D721Med (cell line): ENCODE results near the gene CD4.

ENCODE experiments used
- DNase-seq: peaks from one replicate; pipeline ENCODE4 v3.0.0; 2011; ENCODE audit warnings: low spot score; ENCODE audit not compliant: insufficient read length
- FAIRE-seq: peaks from 2 replicates; lab custom pipeline; 2011; peaks lifted over from hg19 to GRCh38; lab: Jason Lieb, UNC
- TF ChIP-seq, protein P1 (sequence below): IDR thresholded peaks from 2 replicates; pipeline ENCODE4 v1.5.1; 2012; ENCODE audit warnings: mild to moderate bottlenecking, control low read depth; ENCODE audit not compliant: insufficient read depth; ENCODE audit errors: missing control alignments

The CD4 gene

DNA sequence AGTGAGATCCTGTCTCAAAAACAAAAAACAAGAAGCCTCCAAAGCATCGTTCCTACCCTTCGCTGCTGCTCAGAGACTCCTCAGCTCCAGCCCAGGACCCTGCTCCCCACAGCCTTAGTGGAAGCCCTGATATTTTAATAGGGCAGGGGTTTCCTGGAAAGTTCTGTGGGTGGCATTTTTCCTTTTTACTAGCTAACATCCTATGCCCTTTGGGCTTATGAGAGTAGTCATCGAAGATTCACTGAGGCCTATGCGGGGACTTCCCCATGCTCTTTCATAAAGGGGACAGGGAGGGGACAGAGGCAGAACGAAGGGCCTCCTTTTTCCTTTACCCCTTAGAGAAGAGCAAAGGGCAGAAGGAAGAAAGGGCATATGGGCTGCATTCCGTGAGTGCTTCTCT is 8.8 kb upstream of the CD4 start:
- DNase-seq (no peak), FAIRE-seq (no peak)
- TF ChIP-seq, protein P1, sequence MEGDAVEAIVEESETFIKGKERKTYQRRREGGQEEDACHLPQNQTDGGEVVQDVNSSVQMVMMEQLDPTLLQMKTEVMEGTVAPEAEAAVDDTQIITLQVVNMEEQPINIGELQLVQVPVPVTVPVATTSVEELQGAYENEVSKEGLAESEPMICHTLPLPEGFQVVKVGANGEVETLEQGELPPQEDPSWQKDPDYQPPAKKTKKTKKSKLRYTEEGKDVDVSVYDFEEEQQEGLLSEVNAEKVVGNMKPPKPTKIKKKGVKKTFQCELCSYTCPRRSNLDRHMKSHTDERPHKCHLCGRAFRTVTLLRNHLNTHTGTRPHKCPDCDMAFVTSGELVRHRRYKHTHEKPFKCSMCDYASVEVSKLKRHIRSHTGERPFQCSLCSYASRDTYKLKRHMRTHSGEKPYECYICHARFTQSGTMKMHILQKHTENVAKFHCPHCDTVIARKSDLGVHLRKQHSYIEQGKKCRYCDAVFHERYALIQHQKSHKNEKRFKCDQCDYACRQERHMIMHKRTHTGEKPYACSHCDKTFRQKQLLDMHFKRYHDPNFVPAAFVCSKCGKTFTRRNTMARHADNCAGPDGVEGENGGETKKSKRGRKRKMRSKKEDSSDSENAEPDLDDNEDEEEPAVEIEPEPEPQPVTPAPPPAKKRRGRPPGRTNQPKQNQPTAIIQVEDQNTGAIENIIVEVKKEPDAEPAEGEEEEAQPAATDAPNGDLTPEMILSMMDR = no peak

DNA sequence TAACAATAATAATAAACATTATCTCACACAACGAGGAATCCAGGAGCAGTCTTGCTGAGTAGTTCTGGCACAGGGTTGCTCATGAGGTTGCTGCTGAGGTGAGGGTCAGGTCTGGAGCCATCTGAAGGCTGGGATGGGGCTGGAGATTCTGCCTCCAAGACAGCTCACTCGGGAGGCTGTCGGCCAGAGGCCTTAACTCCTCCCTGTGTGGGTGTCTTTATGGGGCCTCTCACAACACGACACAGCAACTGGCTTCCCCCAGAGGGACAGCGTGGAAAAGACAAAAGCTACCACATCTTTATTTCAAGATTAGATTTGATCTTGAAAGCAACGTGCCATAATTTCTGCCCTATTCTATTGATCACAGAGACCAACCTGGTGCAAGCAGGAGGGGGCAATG is 7.2 kb upstream of the CD4 start:
- no peak for FAIRE-seq
- no peak for DNase-seq
- TF ChIP-seq, protein P1 = no peak

DNA sequence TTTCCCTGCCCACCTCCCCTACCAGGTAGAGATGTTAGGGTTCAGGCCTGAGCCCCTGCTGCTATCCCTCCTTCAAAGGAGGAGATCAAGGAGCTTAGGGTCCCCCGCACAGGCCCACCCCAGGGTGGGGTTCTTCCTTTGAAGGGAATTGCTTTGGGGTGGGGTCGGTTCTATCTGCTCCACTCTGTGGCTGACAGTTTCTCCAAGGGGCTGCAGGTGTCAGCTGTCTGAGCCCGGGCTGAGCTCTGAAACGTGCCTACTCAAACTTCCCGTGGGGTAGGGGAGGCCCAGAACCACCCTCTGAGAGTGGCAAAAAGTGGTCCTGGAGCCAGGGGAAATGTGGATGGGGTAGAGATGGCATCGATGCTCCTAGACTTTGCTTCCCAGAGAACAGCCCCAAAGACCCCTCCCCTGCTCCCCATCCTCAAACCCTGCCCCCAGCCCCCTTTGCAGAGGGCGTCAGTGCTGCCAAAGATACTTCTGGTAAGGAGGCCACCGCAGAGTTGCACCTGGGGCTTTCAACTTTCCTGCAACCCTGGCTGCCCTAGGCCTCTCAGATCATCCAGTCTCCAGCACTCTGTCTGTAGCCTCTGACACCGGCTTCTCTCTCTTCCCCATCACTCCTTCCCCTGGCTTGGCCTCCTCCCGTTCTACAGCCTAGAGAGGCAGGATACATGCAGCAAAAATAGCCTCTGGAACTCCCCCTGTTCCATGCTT is 6.3 kb upstream of the CD4 start:
- no peak for DNase-seq
- TF ChIP-seq, protein P1 = no peak
- no peak for FAIRE-seq

DNA sequence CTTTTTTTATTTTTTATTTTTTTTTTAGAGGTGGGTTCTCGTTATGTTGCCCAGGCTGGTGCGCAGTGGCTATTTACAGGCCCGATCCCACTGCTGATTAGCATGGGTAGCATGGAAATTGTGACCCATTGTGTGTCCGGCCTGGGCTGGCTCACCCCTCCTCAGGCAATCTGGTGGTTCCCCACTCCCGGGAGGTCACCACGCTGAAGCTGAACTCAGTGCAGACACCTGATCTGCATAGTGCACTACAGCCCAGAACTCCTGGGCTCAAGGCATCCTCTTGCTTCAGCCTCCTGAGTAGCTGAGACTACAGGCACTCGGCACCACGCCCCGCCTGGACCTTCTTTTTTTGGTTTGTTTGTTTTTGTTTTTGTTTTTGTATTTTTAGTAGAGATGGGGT is 5.5 kb upstream of the CD4 start:
- DNase-seq = no peak
- no peak for FAIRE-seq
- TF ChIP-seq, protein P1 = no peak

DNA sequence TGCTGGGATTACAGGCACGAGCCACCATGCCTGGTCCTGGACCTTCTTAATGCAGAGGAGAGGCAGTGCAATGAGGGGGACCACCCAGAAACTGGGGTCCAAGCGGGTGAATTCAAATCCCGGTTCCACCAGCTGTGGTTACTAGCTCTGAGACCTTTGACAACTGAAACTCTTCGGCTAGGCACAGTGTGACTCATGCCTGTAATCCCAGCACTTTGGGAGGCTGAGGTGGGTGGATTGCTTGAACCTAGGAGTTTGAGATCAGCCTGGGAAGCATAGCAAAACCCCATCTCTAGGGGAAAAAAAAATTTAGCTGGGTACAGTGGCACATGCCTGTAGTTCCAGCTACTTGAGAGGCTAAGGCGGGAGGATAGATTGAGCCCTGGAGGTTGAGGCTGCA is 5.0 kb upstream of the CD4 start:
- FAIRE-seq = no peak

DNA sequence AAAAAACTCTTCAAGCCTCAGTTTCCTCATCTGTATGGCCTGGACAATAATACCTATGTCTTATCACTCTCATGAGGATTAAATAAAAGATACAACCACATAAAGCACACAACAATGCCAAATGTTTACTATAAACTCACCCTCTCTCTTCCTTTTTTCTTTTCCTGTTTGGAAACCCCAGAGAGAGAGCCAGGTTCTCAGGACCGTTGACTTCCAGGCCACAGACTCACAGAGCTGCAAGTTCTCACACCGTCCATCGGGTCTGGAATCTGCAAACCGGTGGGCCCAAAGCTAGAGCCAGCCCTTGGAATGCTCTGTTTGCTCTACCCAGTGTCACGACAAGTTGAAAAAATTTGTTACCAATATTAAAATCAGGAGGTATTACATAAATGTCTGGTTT is 4.6 kb upstream of the CD4 start:
- TF ChIP-seq, protein P1 = no peak
- no peak for FAIRE-seq
- no peak for DNase-seq

More for the DNA sequence above, 5.0 kb upstream of the CD4 start:
- TF ChIP-seq, protein P1 = no peak
- no peak for DNase-seq

DNA sequence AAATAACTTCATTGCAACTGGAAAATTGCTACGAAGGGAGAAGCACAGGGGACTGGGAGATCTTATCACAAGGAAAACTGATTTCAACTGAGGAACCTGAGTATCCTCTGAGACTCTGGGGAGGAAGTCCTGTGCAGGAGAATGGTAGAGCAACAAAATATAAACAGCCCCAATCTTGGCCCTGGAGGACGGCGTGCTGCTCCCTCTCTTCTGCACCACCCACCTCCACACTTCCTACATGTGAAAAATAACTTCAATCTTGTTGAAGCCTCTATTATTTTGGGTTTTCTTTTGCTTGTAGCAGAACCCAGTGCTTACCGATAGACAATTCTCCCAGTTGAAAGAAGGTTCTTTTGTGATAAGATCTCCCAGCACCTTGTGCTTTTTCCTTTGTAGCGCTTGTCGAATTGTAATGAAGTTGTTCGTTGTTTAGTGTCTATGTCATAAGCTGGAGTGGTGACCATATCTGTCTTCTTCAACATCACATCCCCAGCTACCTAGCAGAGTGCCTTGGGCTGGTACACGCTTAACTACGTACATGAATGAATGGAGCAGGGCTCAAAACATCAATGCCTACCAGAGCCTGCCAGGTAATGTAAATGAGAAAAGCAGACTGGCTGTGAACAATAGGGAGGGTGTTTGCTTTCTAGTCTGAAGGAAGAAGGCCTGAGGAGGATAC is 2.8 kb upstream of the CD4 start:
- FAIRE-seq (no peak), DNase-seq (no peak)
- TF ChIP-seq, protein P1 = no peak
